GM12872 (cell line): Measurements from ENCODE around the gene STXBP4.

Experiments used
- CTCF ChIP-seq: IDR thresholded peaks from 3 replicates; pipeline ENCODE4 v1.5.1; 2011; ENCODE audit warnings: low read depth, mild to moderate bottlenecking, low read length, moderate library complexity; ENCODE audit not compliant: insufficient read depth

The STXBP4 gene

GRCh38 chr17:55067697-55068439, 99.3 kb downstream of the STXBP4 start:
- TF ChIP-seq CTCF = no peak

GRCh38 chr17:55068862-55069811, 100.6 kb downstream of the STXBP4 start:
- no peak for TF ChIP-seq CTCF

- no peak for TF ChIP-seq CTCF
These were observed 101.5 kb downstream of the STXBP4 start for GRCh38 chr17:55069983-55070529.

- TF ChIP-seq CTCF = no peak
These were observed 104.3 kb downstream of the STXBP4 start for GRCh38 chr17:55072898-55073297.

- no peak for TF ChIP-seq CTCF
These were observed 113.0 kb downstream of the STXBP4 start for GRCh38 chr17:55081559-55081958.

- TF ChIP-seq CTCF = no peak
These were observed 118.1 kb downstream of the STXBP4 start for GRCh38 chr17:55086635-55087058.

GRCh38 chr17:55089256-55089655, 120.7 kb downstream of the STXBP4 start:
- TF ChIP-seq CTCF = no peak
